Right ventricle myocardium inferior (tissue), 1 donor: ENCODE measurements around the gene PRRT4. TPM values are rescaled to one million over a fixed set of nuclear protein-coding genes. Genes with fewer than 3 reads are reported as not detected.

Experiments used
- ATAC-seq: fragments of 200-7000 bp; cut with Tn5 transposase; one replicate; pipeline ENCODE4 v1.9.1; 2020; ENCODE audit warnings: mild to moderate bottlenecking, moderate library complexity
- DNase-seq: peaks from one replicate; pipeline ENCODE4 v3.0.0; 2021; ENCODE audit errors: missing footprints
- intact Hi-C: fragments of 100-400 bp; cut with DNase I; formaldehyde crosslinking; loops from one replicate; pipeline ENCODE4 v1.11.0; 2022
- total RNA-seq: library from RNA; stranded (reverse); fragmentation: NEBNext Ultra II Directional; extraction: Animal tissue kit (Norgen Biotek cat#: 25700); gene quantifications from one replicate; pipeline ENCODE4 v1.2.1, GENCODE V29; 2021
- donor health status: DM: no; HTN: yes; CAD: no; lungs with severe emphysema.

PRRT4 gene
- total RNA-seq, 1 donor from 2014 or later: 2.7 TPM

DNA sequence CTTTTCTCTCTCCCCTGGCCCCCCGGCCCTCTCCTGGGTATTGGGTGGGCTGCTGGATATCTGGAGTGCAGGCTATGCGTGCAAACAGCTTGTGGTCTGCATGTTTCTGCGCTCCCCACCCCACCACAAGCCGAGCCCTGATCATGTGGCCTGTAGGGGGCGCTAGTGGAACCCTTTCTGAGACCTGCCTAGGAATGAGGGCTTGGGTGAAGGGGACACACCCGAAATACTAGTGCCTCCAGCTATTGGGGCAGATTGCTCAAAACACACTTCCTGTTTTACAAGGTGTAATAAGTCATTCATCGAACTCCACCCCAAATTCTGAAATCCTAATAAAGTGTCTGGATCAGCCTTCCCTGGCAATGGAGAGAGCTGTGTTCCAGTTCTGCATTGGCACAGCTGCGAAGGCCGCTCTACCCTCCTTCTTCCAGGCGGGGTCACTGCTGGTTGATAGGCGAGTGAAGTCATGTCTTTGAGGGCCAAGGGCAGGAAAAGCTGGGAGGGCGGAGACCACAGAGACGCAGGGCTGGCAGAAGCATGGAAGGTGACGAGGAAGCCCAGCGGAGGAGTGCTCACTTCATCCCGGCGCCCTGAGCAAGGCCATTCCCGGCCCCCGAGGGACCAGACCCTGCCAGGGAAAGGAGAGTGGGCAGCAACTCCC is 19.8 kb upstream of the PRRT4 start:
- intact Hi-C loops: no loop called here
- DNase-seq (no peak), ATAC-seq (peak; percentile 63)

DNA sequence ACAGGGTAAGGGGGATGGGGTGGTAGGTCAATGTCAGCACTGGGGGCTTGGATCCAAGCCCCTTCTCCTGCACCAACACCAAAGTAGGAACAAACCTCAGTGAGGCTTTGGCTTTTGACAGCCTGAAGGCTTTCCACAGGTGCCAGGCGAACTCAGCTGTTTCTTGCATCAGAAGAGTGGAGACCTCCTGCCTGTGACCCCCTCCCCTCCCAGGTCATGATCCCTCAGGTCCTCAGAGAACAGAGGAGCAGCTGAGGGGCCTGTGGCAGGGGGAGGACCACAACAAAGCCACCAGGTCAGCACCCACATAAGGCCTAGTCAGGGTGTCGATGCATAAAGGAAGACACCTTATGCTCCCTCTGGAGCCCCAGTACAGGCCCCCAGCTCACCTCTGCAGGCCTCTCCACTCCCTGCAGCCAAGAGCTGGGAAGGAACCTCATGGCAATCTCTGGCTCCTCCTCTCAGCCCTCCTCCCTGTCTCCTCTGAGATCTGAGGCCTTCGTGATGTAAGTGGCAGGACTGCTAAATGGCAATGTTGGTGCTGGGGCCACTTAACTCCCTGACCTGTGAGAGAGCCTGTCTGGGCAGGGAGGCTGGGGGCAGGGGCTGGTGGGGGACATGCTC is 19.1 kb upstream of the PRRT4 start:
- ATAC-seq (peak; percentile 9), DNase-seq (no peak)
- intact Hi-C loops: no loop called here

DNA sequence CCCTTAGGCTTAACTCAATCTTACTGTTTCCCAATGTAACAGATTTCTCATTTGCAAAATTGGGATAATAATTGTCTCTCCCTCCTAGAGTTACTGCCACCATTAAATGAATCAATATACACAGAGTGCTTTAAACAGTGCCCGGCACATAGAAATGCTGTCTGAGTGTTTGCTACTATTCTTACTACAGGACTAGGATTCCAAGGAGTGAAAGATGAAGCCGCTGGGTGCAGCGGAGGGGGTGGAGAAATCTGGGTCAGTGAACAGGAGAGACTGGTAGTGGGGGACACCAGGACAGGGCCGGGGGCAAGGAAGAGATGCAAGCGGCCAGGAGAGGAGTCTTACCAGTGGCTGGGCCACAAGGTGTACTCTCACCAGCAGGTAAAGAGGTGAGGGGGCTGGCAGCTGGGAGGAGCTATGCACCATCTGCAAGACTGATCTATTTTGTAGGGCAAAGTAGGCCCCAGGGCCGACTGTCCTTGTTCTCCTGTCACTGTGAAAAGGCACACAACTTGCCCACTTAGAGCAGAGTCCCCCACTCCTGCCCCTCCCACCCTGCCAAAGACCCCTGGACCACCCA is 18.5 kb upstream of the PRRT4 start:
- intact Hi-C loops: no loop called here
- ATAC-seq (no peak), DNase-seq (no peak)

DNA sequence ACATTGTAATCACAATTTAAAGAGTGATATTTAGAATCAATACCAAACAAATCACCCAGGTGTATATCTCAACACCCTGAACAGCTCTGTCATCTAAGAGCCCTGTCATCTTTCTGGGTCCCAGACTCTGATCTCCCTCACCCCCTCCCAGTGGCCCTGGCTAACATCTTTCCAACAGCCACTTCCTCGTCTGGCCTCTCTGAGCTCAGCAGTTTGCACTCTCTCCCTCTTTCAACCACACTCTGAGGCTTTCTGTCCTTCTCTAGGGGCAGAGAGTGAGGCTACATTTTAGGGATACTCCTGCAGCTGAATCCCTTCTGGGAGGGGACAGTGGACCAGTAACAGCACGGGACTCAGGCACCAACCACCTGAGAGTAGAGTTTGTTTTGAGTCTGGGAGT is 17.1 kb upstream of the PRRT4 start:
- no peak for ATAC-seq
- intact Hi-C loops: no loop called here
- no peak for DNase-seq

DNA sequence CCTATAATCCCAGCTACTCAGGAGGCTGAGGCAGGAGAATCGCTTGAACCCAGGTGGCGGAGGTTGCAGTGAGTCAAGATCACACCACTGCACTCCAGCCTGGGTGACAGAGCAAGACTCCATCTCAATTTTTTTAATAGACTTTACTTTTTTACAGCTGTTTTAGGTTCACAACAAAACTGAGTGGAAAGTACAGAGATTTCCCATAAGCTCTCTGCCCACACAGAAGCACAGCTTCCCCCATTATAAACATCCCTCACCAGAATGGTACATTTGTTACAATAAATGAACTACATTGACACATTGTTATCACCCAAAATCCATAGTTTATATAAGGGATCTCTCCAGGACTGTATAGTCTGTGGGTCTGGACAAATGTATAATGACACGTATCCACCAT is 14.6 kb upstream of the PRRT4 start:
- no peak for DNase-seq
- intact Hi-C loops: no loop called here
- ATAC-seq: no peak

DNA sequence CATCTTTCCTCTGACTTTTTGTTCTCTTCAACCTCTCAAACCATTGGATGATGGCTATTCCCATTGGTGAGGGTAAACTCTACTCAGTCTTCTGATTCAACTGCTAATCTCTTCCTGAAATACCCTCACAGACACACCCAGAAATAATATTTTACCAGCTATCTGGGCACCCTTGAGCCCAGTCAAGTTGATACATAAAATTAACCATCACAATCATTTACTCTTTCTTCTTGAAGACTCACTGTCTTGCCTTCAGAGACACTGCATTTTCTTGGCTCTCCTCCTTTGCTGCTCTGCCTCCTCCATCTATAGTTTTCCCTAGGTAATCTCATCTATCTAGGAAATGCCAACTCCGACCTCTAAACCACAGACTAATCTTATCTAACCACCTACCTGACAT is 12.6 kb upstream of the PRRT4 start:
- ATAC-seq (no peak), DNase-seq (no peak)
- intact Hi-C loops: no loop called here

DNA sequence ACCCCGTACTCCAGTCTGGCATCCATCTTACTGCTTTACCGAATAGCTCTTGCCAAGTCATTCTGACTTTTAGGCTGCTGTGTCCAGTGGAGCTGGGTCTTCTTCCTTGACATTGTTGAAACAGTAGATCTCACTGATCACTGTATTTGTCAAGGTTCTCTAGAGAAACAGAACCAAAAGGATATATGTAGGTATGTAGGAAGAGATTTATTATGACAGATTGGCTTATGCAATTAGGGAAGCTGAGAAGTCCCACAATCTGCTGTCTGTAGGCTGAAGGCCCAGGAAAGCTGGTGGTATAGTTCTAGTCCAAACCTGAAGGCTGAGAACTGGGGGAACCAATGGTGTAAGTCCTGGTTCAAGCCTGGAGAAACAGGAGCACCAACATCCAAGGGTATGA is 12.1 kb upstream of the PRRT4 start:
- DNase-seq (no peak), ATAC-seq (no peak)
- intact Hi-C loops: no loop called here

DNA sequence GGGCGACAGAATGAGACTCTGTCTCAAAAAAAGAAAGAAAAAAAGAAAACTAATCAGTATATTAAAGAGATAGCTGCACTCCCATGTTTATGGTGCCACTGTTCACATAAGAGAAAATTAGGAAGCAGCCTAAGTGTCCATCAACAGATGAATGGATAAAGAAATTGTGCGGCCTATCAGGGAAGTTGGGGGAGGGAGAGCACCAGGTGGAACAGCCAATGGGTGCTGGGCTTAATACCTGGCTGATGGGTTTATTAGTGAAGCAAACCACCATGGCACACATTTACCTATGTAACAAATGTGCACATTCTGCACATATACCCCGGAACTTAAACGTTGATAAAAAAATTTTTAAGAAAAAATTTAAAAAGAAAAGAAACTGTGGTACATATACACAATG is 9.0 kb upstream of the PRRT4 start:
- DNase-seq: no peak
- intact Hi-C loops: no loop called here
- no peak for ATAC-seq

DNA sequence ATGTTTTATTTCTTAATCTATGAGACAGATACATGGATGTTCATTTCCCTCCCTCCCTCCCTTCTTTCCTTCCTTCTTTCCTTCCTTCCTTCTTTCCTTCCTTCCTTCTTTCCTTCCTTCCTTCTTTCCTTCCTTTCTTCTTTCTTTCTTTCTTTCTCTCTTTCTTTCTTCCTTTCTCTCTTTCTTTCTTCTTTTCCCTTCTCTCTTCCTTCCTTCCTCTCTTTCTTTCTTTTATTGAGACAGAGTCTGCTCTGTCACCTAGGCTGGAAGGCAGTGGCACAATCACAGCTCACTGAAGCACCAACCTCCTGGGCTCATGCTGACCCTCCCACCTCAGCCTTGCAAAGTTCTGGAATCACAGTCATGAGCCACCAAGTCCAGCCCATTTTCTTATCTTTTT is 5.5 kb upstream of the PRRT4 start:
- DNase-seq (no peak), ATAC-seq (no peak)
- intact Hi-C loops: no loop called here

DNA sequence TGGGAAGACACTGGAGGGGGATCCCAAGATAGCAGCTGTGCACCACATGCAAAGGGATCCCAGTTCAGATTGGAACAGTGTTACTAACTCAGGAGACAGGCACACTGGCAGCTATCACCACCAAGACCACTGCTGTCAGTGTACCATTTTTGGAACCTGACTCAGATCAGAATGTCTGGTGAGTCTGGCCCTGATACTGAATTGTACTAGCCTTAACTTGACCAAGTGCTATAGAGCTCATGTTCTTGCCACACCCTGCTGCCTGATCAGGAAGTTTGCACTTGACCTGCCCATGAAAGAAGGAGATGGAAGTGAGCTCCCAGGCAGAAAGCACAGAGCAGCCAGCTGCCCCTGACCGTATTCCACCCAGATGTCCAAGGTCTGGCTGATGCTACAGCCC is 4.8 kb upstream of the PRRT4 start:
- intact Hi-C loops: no loop called here
- ATAC-seq (no peak), DNase-seq (no peak)

DNA sequence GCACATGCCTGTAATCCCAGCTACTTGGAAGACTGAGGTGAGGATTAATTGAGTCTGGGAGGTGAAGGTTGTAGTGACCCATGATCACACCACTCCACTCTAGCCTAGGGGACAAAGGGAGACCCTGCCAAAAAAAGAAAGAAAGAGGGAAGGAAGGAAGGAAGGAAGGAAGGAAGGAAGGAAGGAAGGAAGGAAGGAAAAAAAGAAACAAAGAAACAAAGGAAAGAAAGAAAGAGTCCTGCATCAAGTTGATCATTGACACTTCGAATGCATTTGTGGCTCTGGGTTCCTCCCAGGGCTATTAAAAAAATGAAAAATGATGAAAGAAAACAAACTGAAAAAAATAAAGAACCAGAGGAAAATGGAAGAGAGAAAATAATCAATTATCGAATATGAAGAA is 3.9 kb upstream of the PRRT4 start:
- no peak for DNase-seq
- no peak for ATAC-seq
- intact Hi-C loops: no loop called here

DNA sequence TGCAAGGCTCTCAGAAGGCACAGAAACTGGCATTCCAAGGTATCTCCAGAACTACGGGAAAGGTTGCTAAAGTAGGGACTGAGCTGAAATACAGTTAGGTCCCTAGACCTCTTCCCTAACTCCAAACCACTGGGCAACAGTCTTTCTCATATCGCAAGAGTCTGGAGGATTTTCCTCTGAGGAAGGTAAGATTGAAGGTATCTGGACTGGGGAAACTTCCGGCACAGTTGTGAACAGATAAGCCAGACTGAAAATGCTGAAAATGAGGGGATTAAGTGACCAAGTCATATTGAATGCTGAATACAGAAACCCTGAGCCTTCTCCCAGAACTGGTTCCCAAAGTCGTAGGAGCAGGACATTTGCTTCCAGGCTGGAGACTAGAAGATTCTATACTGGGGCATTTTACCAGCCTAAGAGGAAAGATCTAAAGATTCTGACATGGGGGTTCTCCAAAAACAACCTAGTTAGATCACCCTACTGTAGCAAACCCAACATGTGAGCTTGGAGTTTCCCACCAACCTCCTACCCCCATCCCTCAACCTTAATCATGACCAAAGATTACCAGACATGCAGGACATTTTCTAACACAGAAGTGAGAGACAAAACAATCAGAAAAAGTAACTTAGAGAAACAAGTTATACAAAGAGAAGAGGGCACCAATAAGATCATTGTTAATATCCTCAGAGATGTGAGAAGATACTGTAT is 2.8 kb upstream of the PRRT4 start:
- intact Hi-C loops: no loop called here
- ATAC-seq: no peak
- no peak for DNase-seq

DNA sequence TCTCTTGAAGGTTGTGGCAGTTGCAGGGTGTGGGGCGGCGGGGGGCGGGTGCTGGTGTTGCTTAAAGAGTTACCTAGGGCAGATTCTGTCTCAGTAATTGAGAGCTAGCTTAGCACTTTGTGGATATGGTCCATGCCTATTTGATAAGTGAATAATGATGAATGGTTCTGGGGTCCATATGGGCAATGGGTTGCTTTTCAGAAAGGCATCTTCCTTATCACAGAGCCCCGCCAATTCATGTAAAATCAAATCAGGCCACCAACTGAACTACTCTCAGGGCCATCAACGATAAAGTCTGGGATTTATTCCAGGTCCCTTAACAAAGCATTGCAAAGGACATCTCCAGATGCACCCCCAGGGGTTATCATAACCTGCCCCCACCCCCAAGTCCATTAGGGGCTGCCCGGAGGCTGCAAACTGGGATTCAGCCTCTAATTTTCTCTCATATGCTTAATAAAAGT is 1.8 kb upstream of the PRRT4 start:
- intact Hi-C loops: no loop called here
- no peak for DNase-seq
- no peak for ATAC-seq

DNA sequence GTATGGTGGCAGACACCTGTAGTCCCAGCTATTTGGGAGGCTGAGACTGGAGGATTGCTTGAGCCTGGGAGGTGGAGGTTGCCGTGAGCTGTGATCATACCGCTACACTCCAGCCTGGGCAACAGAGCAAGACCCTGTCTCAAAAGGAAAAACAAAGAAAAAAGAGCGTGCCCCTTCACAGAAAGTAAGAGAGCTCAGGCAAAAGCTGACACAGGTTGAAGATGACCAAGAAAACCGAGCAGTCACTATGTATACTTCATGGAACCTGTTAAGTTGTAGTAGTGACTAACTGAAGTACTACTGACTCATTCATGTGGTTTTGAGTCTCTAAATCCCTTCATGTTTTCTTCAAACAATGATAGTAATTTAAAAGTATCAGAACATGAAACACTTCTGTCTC is 1.2 kb upstream of the PRRT4 start:
- intact Hi-C loops: no loop called here
- no peak for ATAC-seq

DNA sequence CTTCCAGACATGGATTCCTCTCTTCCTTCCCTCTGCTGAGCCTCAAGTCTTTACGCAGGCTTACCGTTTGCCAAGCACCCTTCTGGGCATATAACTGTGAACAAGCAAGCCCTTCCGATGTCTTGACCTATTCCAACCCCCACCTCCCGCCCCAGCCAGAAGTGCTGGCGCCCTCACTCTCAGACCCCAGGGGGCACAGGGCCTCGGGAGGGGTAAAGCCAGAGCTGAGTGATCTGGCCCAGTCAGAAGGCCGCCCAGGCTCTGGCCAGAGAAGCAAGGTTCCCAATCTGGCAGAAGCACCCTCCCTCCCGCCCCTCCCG is 1.2 kb downstream of the PRRT4 start:
- intact Hi-C loops: no loop called here
- DNase-seq (no peak), ATAC-seq (no peak)

More for the DNA sequence above, 1.2 kb upstream of the PRRT4 start:
- no peak for DNase-seq

DNA sequence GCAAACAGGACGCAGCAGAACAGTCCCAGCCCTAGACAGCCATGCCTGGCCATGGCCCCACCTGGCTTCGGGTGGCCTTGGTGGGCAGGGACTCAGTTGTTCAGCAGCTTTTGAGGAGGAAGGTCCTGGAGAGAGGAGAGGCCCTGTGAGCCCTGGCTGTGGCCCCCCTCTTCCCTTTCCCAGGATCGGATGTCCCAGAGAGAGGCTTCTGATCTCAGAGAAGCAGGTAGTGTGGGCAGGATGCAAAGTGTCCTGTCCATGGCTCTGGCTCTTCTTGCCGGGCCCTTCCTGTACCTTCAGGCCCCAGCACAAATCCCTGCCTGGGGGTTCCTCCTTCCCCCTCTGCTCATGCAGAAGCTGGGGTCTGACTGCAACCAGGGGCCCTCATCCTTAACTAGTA is 1.6 kb downstream of the PRRT4 start:
- DNase-seq: no peak
- no peak for ATAC-seq
- intact Hi-C loops: no loop called here

DNA sequence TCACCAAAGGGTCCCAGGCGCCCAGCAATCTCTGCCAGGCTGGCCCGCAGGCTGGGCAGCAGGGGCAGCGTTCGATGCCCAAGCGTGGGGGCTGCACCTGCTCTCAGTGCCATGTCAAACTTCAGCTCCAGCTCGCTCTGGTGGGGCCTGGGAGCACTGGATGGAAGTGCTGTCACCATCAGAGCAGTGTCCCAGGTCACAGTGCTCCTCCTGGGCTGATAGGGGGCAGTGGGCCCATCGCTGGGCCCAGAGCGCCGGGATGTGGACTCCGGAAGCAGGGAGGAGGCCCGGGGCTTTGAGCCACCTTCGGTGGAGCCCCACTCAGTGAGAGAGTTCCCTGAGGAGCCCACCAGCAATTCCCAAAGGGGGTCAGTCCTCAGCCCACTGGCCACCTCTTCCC is 2.2 kb downstream of the PRRT4 start:
- no peak for ATAC-seq
- intact Hi-C loops: no loop called here

DNA sequence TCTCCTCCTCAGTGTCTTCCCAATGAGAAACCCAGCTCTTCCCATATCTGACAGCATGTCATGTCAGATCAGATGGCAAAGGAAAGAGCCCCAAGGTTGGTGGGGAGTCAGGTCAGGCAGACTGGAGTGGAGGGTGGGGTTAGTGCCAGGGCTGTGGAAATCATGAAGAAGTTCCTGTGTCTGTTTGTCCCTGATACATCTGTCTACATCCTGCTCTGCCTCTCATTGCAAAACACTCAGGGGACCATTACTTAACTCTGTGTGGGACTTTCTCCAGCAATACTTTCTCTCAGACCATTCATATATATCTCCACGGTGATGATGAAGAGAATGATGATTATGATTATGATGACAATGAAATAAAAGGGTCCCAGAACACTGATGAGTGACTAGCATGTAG is 3.3 kb downstream of the PRRT4 start:
- intact Hi-C loops: no loop called here
- DNase-seq: no peak
- ATAC-seq: no peak

More for the DNA sequence above, 2.2 kb downstream of the PRRT4 start:
- no peak for DNase-seq

DNA sequence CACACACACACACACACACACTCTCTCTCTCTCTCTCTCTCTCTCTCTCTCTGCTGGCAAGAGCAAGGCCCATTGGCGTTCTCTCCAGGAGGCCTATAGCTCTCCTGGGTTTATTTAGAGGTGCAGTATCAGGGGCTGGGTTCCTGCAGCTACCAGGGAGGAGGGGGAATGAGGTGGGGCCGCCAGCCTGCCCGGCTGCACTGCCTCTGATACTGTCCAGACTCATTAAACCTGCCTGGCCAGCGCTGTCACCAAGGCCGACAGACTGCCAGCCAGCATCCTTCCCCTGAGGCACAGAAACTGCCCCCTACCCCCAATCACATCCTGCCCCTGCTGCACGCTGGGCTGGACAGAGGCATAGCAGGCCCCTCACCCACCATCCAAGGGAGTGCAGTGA is 4.3 kb downstream of the PRRT4 start:
- intact Hi-C loops: no loop called here
- peak; percentile 65 for ATAC-seq
- DNase-seq: no peak

DNA sequence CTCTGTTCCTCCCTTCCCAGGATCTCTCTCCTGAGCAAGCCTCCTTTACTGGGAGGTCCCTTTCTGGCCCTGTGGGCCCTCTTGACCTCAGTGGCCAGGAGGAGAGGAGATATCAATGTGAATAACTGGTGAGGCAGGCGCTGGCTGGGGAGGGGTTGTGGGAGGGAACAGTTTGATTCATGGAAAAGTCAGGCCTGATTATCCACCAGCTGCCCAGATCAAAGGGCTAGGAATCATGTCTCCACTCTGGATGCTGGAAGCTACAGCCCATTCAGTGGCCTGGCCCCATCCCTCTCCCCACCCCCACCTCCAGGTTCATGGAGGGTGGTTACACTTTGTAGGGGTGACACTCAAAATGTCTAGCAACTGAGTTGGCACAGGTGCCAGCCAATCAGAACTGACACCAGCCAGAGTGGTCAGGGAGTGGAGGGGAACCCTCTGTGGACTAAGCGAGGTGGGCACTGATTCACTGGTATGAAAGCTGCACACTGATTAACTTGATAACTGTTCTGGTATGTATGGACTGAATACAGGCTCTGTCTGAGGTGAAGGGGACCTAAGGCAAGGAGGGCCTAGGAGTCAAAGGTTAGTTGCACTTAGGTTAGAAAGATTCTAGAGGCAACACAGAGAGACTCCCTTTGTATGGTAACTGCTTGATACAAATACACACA is 4.8 kb downstream of the PRRT4 start:
- no peak for DNase-seq
- intact Hi-C loops: no loop called here

More for the DNA sequence above, 4.8 kb downstream of the PRRT4 start:
- no peak for ATAC-seq
